GM06990 (cell line): ENCODE measurements around the gene RNF130.

Experiments used
- DNase-seq: peaks from one replicate; pipeline ENCODE4 v3.0.0-alpha.2; 2011; ENCODE audit not compliant: insufficient read length; ENCODE audit errors: extremely low read depth
- H3K27me3 ChIP-seq: replicated peaks from 2 replicates; pipeline ENCODE4 v1.6.0; 2011; ENCODE audit warnings: low read length; ENCODE audit not compliant: control insufficient read depth, insufficient read depth
- H3K36me3 ChIP-seq: 2 replicates; pipeline ENCODE4 v1.5.1; 2011; ENCODE audit warnings: low read length; ENCODE audit not compliant: control insufficient read depth, insufficient read depth
- H3K4me3 ChIP-seq: replicated peaks from 2 replicates; pipeline ENCODE4 v1.5.1; 2011; ENCODE audit warnings: low read depth, mild to moderate bottlenecking, control low read depth, low read length
- TF ChIP-seq, protein P1 (sequence below): IDR thresholded peaks from 2 replicates; pipeline ENCODE4 v1.5.1; 2011; ENCODE audit warnings: low read length, control low read depth, mild to moderate bottlenecking, inconsistent platforms; ENCODE audit not compliant: insufficient read depth, poor library complexity, severe bottlenecking

RNF130 gene

DNA sequence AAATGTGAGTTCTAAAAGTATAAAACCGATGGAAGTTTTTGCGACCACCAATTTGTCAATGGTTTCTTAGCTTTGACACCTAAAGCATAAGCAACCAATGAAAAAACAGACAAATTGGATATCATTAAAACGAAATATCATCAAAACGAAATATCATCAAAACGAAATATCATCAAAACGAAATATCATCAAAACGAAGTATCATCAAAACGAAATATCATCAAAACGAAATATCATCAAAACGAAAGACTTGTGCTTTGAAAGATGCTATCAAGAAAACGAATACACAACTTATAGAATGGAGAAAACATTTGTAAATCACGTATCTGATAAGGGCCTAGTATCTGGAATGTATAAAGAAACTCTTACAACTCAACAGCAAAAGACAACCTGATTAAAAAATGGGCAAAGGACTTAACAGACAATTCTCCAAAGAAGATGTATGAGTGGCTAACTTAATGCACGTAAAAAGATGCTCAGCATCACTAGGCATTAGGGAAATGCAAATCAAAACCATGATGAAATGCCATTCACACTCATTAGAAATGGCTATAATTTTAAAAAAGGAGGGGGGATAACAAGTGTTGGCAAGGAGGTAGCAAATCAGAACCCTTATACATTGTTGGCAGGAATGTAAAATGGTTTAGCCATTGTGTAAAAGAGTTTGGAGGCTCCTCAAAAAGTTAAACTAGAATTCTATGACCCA lies 134.4 kb downstream of the RNF130 start:
- no peak overlapping the region for H3K4me3 ChIP-seq
- no peaks in the 10 kb centered on the region for H3K27me3 ChIP-seq
- H3K36me3 ChIP-seq: no peaks in the 10 kb centered on the region
- TF ChIP-seq, protein P1, sequence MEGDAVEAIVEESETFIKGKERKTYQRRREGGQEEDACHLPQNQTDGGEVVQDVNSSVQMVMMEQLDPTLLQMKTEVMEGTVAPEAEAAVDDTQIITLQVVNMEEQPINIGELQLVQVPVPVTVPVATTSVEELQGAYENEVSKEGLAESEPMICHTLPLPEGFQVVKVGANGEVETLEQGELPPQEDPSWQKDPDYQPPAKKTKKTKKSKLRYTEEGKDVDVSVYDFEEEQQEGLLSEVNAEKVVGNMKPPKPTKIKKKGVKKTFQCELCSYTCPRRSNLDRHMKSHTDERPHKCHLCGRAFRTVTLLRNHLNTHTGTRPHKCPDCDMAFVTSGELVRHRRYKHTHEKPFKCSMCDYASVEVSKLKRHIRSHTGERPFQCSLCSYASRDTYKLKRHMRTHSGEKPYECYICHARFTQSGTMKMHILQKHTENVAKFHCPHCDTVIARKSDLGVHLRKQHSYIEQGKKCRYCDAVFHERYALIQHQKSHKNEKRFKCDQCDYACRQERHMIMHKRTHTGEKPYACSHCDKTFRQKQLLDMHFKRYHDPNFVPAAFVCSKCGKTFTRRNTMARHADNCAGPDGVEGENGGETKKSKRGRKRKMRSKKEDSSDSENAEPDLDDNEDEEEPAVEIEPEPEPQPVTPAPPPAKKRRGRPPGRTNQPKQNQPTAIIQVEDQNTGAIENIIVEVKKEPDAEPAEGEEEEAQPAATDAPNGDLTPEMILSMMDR: no peak
- DNase-seq: no peak

DNA sequence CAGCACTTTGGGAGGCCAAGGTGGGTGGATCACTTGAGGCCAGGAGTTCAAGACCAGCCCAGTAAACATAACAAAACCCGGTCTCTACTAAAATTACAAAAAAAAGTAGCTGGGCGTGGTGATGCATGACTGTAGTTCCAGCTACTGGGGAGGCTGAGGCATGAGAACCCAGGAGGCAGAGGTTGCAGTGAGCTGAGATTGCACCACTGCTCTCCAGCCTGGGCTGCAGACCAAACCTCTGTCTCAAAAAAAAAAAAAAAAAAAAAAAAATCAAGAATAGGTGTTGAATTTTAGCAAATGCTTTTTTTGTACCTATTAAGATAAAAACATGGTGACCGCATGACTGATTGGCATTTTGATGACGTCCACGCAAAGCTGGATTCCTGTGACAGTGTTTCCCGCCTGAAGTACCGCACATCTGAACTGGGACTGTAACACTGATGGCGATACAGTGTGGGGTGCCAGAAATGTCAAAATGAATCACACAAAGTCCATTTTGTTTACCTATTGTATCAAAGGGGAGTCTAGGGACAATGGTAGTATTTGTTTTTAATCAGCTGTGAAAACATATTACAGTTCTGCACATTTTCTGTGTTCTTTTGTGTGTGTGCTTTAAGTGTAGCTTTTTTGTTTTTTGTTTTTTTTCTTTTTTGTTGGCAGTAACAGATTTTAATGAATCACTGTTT lies 140.6 kb downstream of the RNF130 start:
- Histone ChIP-seq H3K27me3 (no peaks in the 10 kb centered on the region), H3K36me3 (no peaks in the 10 kb centered on the region), H3K4me3 (no peak overlapping the region)
- TF ChIP-seq, protein P1: no peak
- no peak for DNase-seq

DNA sequence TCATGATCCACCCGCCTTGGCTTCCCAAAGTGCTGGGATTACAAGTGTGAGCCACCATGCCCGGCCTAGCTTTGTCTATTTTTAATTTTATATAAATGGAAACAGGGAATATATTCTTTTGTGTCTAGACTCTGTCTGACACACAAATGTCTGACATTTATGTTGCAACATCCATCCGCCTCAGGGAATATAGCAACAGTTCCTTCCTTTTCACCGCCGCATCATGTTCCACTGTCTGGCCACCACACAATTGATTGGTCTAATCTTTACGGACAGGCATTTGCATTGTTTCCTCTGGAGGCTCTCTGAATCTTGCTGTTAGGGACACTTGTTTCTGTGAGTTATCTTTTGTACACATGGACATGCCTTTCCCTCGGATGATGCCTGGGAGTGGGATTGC lies 143.7 kb downstream of the RNF130 start:
- TF ChIP-seq, protein P1: no peak
- no peak overlapping the region for H3K4me3 ChIP-seq
- no peak for DNase-seq
- no peaks in the 10 kb centered on the region for H3K36me3 ChIP-seq
- no peaks in the 10 kb centered on the region for H3K27me3 ChIP-seq

DNA sequence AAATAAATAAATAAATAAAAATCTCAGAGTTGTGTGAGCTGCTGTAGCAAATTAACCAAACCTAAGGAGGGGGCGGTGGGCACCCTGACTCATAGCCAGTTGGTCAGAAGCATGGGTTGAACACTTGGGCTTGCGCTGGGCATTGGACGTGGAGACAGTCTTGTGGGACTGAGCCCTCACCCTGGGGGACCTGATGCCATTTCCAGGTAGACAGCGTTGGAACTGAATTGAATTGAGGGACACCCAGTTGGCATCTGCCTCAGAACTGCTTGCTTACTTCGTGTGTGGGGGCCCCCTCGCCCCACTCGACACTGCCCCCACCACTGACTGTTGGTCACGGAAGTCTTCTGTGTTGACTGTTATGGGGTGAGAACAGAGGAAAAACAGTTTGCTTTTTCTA lies 144.9 kb downstream of the RNF130 start:
- no peaks in the 10 kb centered on the region for H3K36me3 ChIP-seq
- no peak overlapping the region for H3K4me3 ChIP-seq
- no peak for DNase-seq
- H3K27me3 ChIP-seq: no peaks in the 10 kb centered on the region
- TF ChIP-seq, protein P1: no peak

DNA sequence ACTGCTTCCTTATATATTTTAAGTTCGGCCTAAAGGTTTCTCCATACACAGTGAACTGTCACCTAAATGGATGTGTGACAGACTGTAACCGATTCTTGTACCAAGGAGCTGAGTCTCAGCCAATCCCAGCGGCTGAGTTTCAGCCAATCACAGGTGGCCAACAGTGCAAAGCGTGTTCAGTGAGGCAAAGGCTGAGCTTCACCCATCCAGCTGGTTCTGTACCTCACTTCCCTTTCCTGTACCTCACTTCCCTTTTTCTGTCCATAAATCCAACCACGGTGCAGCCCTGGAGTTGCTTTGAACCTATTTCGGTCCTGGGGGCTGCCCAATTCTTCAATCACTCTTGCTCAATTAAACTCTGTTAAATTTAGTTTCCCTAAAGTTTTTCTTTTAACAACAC lies 148.1 kb downstream of the RNF130 start:
- TF ChIP-seq, protein P1: no peak
- no peak for DNase-seq
- Histone ChIP-seq H3K27me3 (no peaks in the 10 kb centered on the region), H3K36me3 (no peaks in the 10 kb centered on the region), H3K4me3 (no peak overlapping the region)
